A549 (cell line): ENCODE measurements around the gene BAAT. TPM values are rescaled to one million over a fixed set of nuclear protein-coding genes. Genes with fewer than 3 reads are reported as not detected.
A peak's percentile ranks its signal among the peaks of the same experiment; 100 is the strongest.

ENCODE experiments used
- ATAC-seq, 2 experiments: fragments of 200-7000 bp in 1 of 2; fragments of >200 bp in 1 of 2; cut with Nextera tagmentation in 1 of 2; cut with Tn5 transposase in 1 of 2; 3 replicates each; pipeline versions ENCODE4 v1.8.0 to v1.9.1; 2018 to 2020; ENCODE audit warnings: mild to moderate bottlenecking in 1 of 2, moderate library complexity in 1 of 2
- CTCF ChIA-PET: fragments of 300-600 bp; sonication (Branson Sonifier 250); formaldehyde crosslinking; extraction: SDS; loops from one replicate; lab custom pipeline; 2021; ENCODE audit warnings: antibody characterized with exemption, inconsistent platforms; lab: Yijun Ruan, JAX
- POLR2A ChIA-PET: fragments of 350-600 bp; formaldehyde crosslinking; extraction: SDS; loops from one replicate; lab custom pipeline; 2021; ENCODE audit warnings: antibody characterized with exemption, inconsistent platforms; lab: Yijun Ruan, JAX
- DNase-seq, 2 experiments: peaks; one replicate each; pipeline versions ENCODE4 v3.0.0 to v3.0.0-alpha.2; 2011 to 2016; ENCODE audit warnings: low read depth in 1 of 2, low spot score in 1 of 2
- FAIRE-seq: peaks from 2 replicates; lab custom pipeline; 2011; peaks lifted over from hg19 to GRCh38; lab: Jason Lieb, UNC
- H3K27ac ChIP-seq, 2 experiments: fragments of >200 bp; sonication (Bioruptor Twin); formaldehyde crosslinking; 3 replicates each; pipeline ENCODE4 v1.5.1; 2016 to 2017
- H3K4me1 ChIP-seq: fragments of >200 bp; sonication (Bioruptor Twin); formaldehyde crosslinking; 3 replicates; pipeline ENCODE4 v1.6.1; 2016
- H3K4me2 ChIP-seq: fragments of >200 bp; sonication (Bioruptor Twin); formaldehyde crosslinking; 3 replicates; pipeline ENCODE4 v1.6.1; 2016
- H3K4me3 ChIP-seq: fragments of >200 bp; sonication (Bioruptor Twin); formaldehyde crosslinking; 3 replicates; pipeline ENCODE4 v1.5.1; 2016
- H3K9me3 ChIP-seq: fragments of >200 bp; sonication (Bioruptor Twin); formaldehyde crosslinking; 3 replicates; pipeline ENCODE4 v1.6.1; 2016
- BHLHE40 ChIP-seq: IDR thresholded peaks from 2 replicates; pipeline ENCODE4 v1.6.1; 2012; ENCODE audit warnings: low read depth, low read length, inconsistent platforms
- CBX8 ChIP-seq: fragments of 200-600 bp; sonication (generic); IDR thresholded peaks from 2 replicates; pipeline ENCODE4 v1.6.1; 2016
- EP300 ChIP-seq, 2 experiments: fragments of >200 bp; sonication (Bioruptor Twin); formaldehyde crosslinking; IDR thresholded peaks; 2 replicates in 1 of 2; 3 replicates in 1 of 2; pipeline ENCODE4 v1.6.1; 2016 to 2017
- FOSB ChIP-seq: fragments of 250-450 bp; sonication (Bioruptor Pico); IDR thresholded peaks from 2 replicates; pipeline ENCODE4 v1.5.0; 2020; ENCODE audit warnings: mild to moderate bottlenecking, moderate library complexity
- GATA3 ChIP-seq: IDR thresholded peaks from 2 replicates; pipeline ENCODE4 v1.6.1; 2012; ENCODE audit warnings: borderline replicate concordance
- HES2 ChIP-seq: fragments of >200 bp; sonication (Bioruptor Twin); formaldehyde crosslinking; IDR thresholded peaks from 2 replicates; pipeline ENCODE4 v1.6.1; 2016
- HEYL ChIP-seq: fragments of 250-450 bp; sonication (Bioruptor Pico); IDR thresholded peaks from 2 replicates; pipeline ENCODE4 v1.8.0; 2021; ENCODE audit warnings: mild to moderate bottlenecking, moderate library complexity
- HMGXB4 ChIP-seq: fragments of 250-450 bp; sonication (Bioruptor Pico); IDR thresholded peaks from 2 replicates; pipeline ENCODE4 v1.5.0; 2021; ENCODE audit warnings: mild to moderate bottlenecking, moderate library complexity, borderline replicate concordance
- HOXA7 ChIP-seq: fragments of 250-450 bp; sonication (Bioruptor Pico); IDR thresholded peaks from 2 replicates; pipeline ENCODE4 v1.5.0; 2020; ENCODE audit warnings: mild to moderate bottlenecking, moderate library complexity
- KDM5A ChIP-seq: fragments of 200-600 bp; sonication (generic); IDR thresholded peaks from 2 replicates; pipeline ENCODE4 v1.6.1; 2016; ENCODE audit warnings: antibody characterized with exemption, mild to moderate bottlenecking
- NR3C1 ChIP-seq: fragments of >200 bp; sonication (Bioruptor Twin); formaldehyde crosslinking; IDR thresholded peaks from 3 replicates; pipeline ENCODE4 v1.6.1; 2017
- PHF8 ChIP-seq: fragments of 200-600 bp; sonication (generic); IDR thresholded peaks from 2 replicates; pipeline ENCODE4 v1.6.1; 2016; ENCODE audit warnings: low read depth, mild to moderate bottlenecking, antibody characterized with exemption, moderate library complexity, borderline replicate concordance
- POLR2A ChIP-seq: IDR thresholded peaks from 2 replicates; pipeline ENCODE4 v1.6.1; 2012; ENCODE audit warnings: mild to moderate bottlenecking, low read length
- RFX5 ChIP-seq: fragments of 450-650 bp; IDR thresholded peaks from 2 replicates; pipeline ENCODE4 v1.7.1; 2014; ENCODE audit warnings: antibody characterized with exemption, mild to moderate bottlenecking, moderate library complexity
- RNF2 ChIP-seq: fragments of 200-600 bp; sonication (generic); IDR thresholded peaks from 2 replicates; pipeline ENCODE4 v1.6.1; 2016; ENCODE audit warnings: low read depth, mild to moderate bottlenecking, antibody characterized with exemption, moderate library complexity, borderline replicate concordance
- SMC3 ChIP-seq: fragments of >200 bp; sonication (Bioruptor Twin); formaldehyde crosslinking; IDR thresholded peaks from 3 replicates; pipeline ENCODE4 v1.6.1; 2018; ENCODE audit warnings: inconsistent platforms
- TP53 ChIP-seq: fragments of 250-450 bp; sonication (Bioruptor Pico); IDR thresholded peaks from 2 replicates; pipeline ENCODE4 v1.5.0; 2021; ENCODE audit warnings: mild to moderate bottlenecking, moderate library complexity
- USF2 ChIP-seq: fragments of 450-650 bp; IDR thresholded peaks from 2 replicates; pipeline ENCODE4 v1.6.1; 2014; ENCODE audit warnings: antibody characterized with exemption
- ZFP36 ChIP-seq: fragments of 450-650 bp; IDR thresholded peaks from 2 replicates; pipeline ENCODE4 v1.6.1; 2014; ENCODE audit warnings: borderline replicate concordance; ENCODE audit not compliant: partially characterized antibody
- WGBS: methylation state at CpG from one replicate; pipeline ENCODE4 v1.1.6; 2017; ENCODE audit errors: missing lambda C conversion rate; 5-methylcytosine and 5-hydroxymethylcytosine counted together
- polyA plus RNA-seq, 4 experiments: library from polyadenylated mRNA; depleted of rRNA in 3 of 4; stranded (reverse); fragments of >200 nt; fragmentation: RNase III in 1 of 4; extraction: RNeasy Plus Mini Kit Qiagen cat#74134 plus additional on column Dnase treatment in 1 of 4; gene quantifications; 2 replicates in 3 of 4; 3 replicates in 1 of 4; pipeline ENCODE4 v1.2.3, GENCODE V29; 2011 to 2017
- TF ChIP-seq, protein P1 (sequence below): fragments of 250-450 bp; sonication (Bioruptor Pico); IDR thresholded peaks from 2 replicates; pipeline ENCODE4 v1.5.0; 2020; ENCODE audit warnings: low read depth, mild to moderate bottlenecking, moderate library complexity
- TF ChIP-seq, protein P2 (sequence below): fragments of >200 bp; sonication (Bioruptor Twin); formaldehyde crosslinking; IDR thresholded peaks from 3 replicates; pipeline ENCODE4 v1.6.1; 2016
- TF ChIP-seq, protein P3 (sequence below): IDR thresholded peaks from 2 replicates; pipeline ENCODE4 v1.6.1; 2012
- TF ChIP-seq, protein P4 (sequence below): fragments of >200 bp; sonication (Bioruptor Twin); formaldehyde crosslinking; IDR thresholded peaks from 3 replicates; pipeline ENCODE4 v1.5.1; 2016

Gene BAAT
- polyA plus RNA-seq, 2 of the 4 experiments (the other 2 are of a cell fraction): 9.1 to 13.6 TPM

- Histone ChIP-seq H3K4me3 (peak overlapping the region; percentile 27), H3K4me2 (peak overlapping the region; percentile 63), H3K9me3 (peaks cover 11% of the 10 kb centered on the region; the same call in 2 of the 3 replicates), H3K4me1 (peaks cover 45% of the 10 kb centered on the region), H3K27ac (peak overlapping the region; percentile 68 to 70)
- DNase-seq (no peak), ATAC-seq (no peak), FAIRE-seq (peak; percentile 86)
- 86% methylated on average over 2 of the region's 2 CpGs for WGBS
- no peak for TF ChIP-seq HES2
- no peak for TF ChIP-seq RNF2
- TF ChIP-seq HOXA7 (CRISPR knock-in tag): no peak
- TF ChIP-seq, protein P1, sequence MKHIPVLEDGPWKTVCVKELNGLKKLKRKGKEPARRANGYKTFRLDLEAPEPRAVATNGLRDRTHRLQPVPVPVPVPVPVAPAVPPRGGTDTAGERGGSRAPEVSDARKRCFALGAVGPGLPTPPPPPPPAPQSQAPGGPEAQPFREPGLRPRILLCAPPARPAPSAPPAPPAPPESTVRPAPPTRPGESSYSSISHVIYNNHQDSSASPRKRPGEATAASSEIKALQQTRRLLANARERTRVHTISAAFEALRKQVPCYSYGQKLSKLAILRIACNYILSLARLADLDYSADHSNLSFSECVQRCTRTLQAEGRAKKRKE (CRISPR knock-in tag): no peak
- CTCF ChIA-PET: interaction anchor here (1.2 to 3.3 kb wide), 6 partner anchors 9 to 781 kb away, joined by 3 to 13 read pairs (median 8); no protein-coding TSS in a partner anchor
- POLR2A ChIA-PET: interaction anchor here (1.0 kb wide), 1 partner anchor 9 kb away, joined by 3 read pairs; no protein-coding TSS in a partner anchor
Observed at GRCh38 chr9:101381833-101382342, 2.9 kb downstream of the BAAT start.

GRCh38 chr9:101381118-101381517 is 3.7 kb downstream of the BAAT start:
- Histone ChIP-seq H3K27ac (peak overlapping the region; percentile 70 to 72), H3K4me1 (peaks cover 46% of the 10 kb centered on the region), H3K4me3 (no peak overlapping the region), H3K4me2 (peak overlapping the region; percentile 63), H3K9me3 (peaks cover 11% of the 10 kb centered on the region; the same call in 2 of the 3 replicates)
- DNase-seq (no peak), ATAC-seq (no peak), FAIRE-seq (no peak)
- CTCF ChIA-PET: interaction anchor here (0.7 to 3.3 kb wide), 5 partner anchors 8 to 262 kb away, joined by 3 to 13 read pairs (median 8); no protein-coding TSS in a partner anchor
- POLR2A ChIA-PET: interaction anchor here (1.0 kb wide), 1 partner anchor 8 kb away, joined by 3 read pairs; no protein-coding TSS in a partner anchor
- no peak for TF ChIP-seq PHF8
- no peak for TF ChIP-seq RFX5
- no peak for TF ChIP-seq SMC3
- no peak for TF ChIP-seq GATA3
- TF ChIP-seq HMGXB4 (CRISPR knock-in tag): no peak
- no peak for TF ChIP-seq TP53
- TF ChIP-seq HEYL (CRISPR knock-in tag): no peak
- TF ChIP-seq NR3C1: no peak
- TF ChIP-seq ZFP36: no peak
- TF ChIP-seq, protein P2, sequence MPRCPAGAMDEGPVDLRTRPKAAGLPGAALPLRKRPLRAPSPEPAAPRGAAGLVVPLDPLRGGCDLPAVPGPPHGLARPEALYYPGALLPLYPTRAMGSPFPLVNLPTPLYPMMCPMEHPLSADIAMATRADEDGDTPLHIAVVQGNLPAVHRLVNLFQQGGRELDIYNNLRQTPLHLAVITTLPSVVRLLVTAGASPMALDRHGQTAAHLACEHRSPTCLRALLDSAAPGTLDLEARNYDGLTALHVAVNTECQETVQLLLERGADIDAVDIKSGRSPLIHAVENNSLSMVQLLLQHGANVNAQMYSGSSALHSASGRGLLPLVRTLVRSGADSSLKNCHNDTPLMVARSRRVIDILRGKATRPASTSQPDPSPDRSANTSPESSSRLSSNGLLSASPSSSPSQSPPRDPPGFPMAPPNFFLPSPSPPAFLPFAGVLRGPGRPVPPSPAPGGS: no peak
- WGBS: 95% methylated on average over 3 of the region's 3 CpGs

DNA sequence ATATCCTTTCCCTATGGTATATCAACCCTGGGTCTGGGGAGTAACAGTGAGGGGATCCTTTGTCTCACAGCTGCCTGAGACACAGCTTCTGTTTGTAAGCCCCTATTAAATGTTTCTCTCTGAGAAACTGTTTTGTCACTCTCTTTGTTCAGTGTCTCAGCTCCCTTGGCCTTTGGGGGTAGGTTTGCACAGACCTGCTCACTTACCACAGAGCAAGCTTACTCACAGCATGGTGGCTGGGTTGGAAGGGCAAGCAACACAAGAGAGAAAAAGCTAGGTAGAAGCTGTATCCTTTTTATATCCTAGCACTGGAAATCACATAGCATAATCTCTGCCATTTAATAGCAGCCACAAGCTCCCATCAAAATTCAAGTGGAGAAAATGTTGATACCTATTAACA is 4.5 kb downstream of the BAAT start:
- ATAC-seq: no peak
- ChIA-PET POLR2A (no interaction called here), CTCF (interaction anchor here (0.7 to 3.3 kb wide), 6 partner anchors 7 to 261 kb away, joined by 3 to 13 read pairs (median 8); no protein-coding TSS in a partner anchor)
- peaks cover 53% of the 10 kb centered on the region for H3K4me1 ChIP-seq
- peak; percentile 23 for FAIRE-seq
- DNase-seq: no peak
- H3K27ac ChIP-seq: peak overlapping the region; percentile 29 to 72; a peak in 5 of 6 replicates
- H3K9me3 ChIP-seq: peaks cover 11% of the 10 kb centered on the region; the same call in 2 of the 3 replicates
- no peak overlapping the region for H3K4me3 ChIP-seq
- H3K4me2 ChIP-seq: no peak overlapping the region
- TF ChIP-seq, protein P3, sequence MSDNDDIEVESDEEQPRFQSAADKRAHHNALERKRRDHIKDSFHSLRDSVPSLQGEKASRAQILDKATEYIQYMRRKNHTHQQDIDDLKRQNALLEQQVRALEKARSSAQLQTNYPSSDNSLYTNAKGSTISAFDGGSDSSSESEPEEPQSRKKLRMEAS: no peak
- TF ChIP-seq HES2 (no peak), USF2 (no peak), CBX8 (no peak), PHF8 (no peak), EP300 (IDR thresholded peaks at IDR 0.05) (no peak), POLR2A (no peak), HOXA7 (CRISPR knock-in tag) (no peak), HMGXB4 (CRISPR knock-in tag) (no peak), FOSB (CRISPR knock-in tag) (no peak), BHLHE40 (no peak), KDM5A (no peak)
- TF ChIP-seq, protein P4, sequence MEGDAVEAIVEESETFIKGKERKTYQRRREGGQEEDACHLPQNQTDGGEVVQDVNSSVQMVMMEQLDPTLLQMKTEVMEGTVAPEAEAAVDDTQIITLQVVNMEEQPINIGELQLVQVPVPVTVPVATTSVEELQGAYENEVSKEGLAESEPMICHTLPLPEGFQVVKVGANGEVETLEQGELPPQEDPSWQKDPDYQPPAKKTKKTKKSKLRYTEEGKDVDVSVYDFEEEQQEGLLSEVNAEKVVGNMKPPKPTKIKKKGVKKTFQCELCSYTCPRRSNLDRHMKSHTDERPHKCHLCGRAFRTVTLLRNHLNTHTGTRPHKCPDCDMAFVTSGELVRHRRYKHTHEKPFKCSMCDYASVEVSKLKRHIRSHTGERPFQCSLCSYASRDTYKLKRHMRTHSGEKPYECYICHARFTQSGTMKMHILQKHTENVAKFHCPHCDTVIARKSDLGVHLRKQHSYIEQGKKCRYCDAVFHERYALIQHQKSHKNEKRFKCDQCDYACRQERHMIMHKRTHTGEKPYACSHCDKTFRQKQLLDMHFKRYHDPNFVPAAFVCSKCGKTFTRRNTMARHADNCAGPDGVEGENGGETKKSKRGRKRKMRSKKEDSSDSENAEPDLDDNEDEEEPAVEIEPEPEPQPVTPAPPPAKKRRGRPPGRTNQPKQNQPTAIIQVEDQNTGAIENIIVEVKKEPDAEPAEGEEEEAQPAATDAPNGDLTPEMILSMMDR: no peak
